Measurements from ENCODE around the gene PSMB1. TPM values are rescaled to one million over a fixed set of nuclear protein-coding genes. Genes with fewer than 3 reads are reported as not detected.

Gene PSMB1
- total RNA-seq, 1 donor from 2014 or later, result 139 TPM

GRCh38 chr6:170553534-170554012 is 466 bp upstream of the PSMB1 start:
- DNase-seq (ENCODE audit: extremely low spot score, unreplicated experiment), result no peak
- no peaks in the 10 kb centered on the region for H3K27me3 Mint-ChIP-seq (ENCODE audit: unreplicated experiment)
- H3K4me1 Mint-ChIP-seq (ENCODE audit: unreplicated experiment), result peaks cover 26% of the 10 kb centered on the region
- H3K36me3 Mint-ChIP-seq (ENCODE audit: unreplicated experiment), result peaks cover 9% of the 10 kb centered on the region
- no peak overlapping the region for H3K4me3 Mint-ChIP-seq (ENCODE audit: unreplicated experiment)
- H3K9me3 Mint-ChIP-seq (ENCODE audit: unreplicated experiment), result no peaks in the 10 kb centered on the region
- H3K27ac Mint-ChIP-seq (ENCODE audit: unreplicated experiment), result no peak overlapping the region
- TF ChIP-seq CTCF (IDR thresholded peaks at IDR 0.05), result no peak

- Mint-ChIP-seq H3K4me3 (ENCODE audit: unreplicated experiment) (no peak overlapping the region), H3K4me1 (ENCODE audit: unreplicated experiment) (peaks cover 11% of the 10 kb centered on the region), H3K27ac (ENCODE audit: unreplicated experiment) (no peak overlapping the region), H3K9me3 (ENCODE audit: unreplicated experiment) (no peaks in the 10 kb centered on the region), H3K27me3 (ENCODE audit: unreplicated experiment) (no peaks in the 10 kb centered on the region), H3K36me3 (ENCODE audit: unreplicated experiment) (peaks cover 44% of the 10 kb centered on the region)
- no peak for DNase-seq (ENCODE audit: extremely low spot score, unreplicated experiment)
- no peak for TF ChIP-seq CTCF (IDR thresholded peaks at IDR 0.05)
These were observed 7.7 kb downstream of the PSMB1 start for GRCh38 chr6:170545405-170545804.

GRCh38 chr6:170542031-170542719 is 10.9 kb downstream of the PSMB1 start:
- no peak for DNase-seq (ENCODE audit: extremely low spot score, unreplicated experiment)
- Mint-ChIP-seq H3K9me3 (ENCODE audit: unreplicated experiment) (no peaks in the 10 kb centered on the region), H3K27me3 (ENCODE audit: unreplicated experiment) (no peaks in the 10 kb centered on the region)

GRCh38 chr6:170537329-170537728 is 15.8 kb downstream of the PSMB1 start:
- no peak overlapping the region for H3K27ac Mint-ChIP-seq (ENCODE audit: unreplicated experiment)
- H3K4me1 Mint-ChIP-seq (ENCODE audit: unreplicated experiment), result no peaks in the 10 kb centered on the region
- peaks cover 54% of the 10 kb centered on the region for H3K36me3 Mint-ChIP-seq (ENCODE audit: unreplicated experiment)
- DNase-seq (ENCODE audit: extremely low spot score, unreplicated experiment), result no peak
- no peak overlapping the region for H3K4me3 Mint-ChIP-seq (ENCODE audit: unreplicated experiment)
- no peaks in the 10 kb centered on the region for H3K9me3 Mint-ChIP-seq (ENCODE audit: unreplicated experiment)
- H3K27me3 Mint-ChIP-seq (ENCODE audit: unreplicated experiment), result no peaks in the 10 kb centered on the region
- TF ChIP-seq CTCF (IDR thresholded peaks at IDR 0.05), result no peak

More at GRCh38 chr6:170542031-170542719, 10.9 kb downstream of the PSMB1 start:
- Mint-ChIP-seq H3K36me3 (ENCODE audit: unreplicated experiment) (peaks cover 54% of the 10 kb centered on the region), H3K27ac (ENCODE audit: unreplicated experiment) (no peak overlapping the region), H3K4me3 (ENCODE audit: unreplicated experiment) (no peak overlapping the region), H3K4me1 (ENCODE audit: unreplicated experiment) (no peaks in the 10 kb centered on the region)
- no peak for TF ChIP-seq CTCF (IDR thresholded peaks at IDR 0.05)

- Mint-ChIP-seq H3K27me3 (ENCODE audit: unreplicated experiment) (no peaks in the 10 kb centered on the region), H3K4me3 (ENCODE audit: unreplicated experiment) (no peak overlapping the region), H3K9me3 (ENCODE audit: unreplicated experiment) (no peaks in the 10 kb centered on the region), H3K27ac (ENCODE audit: unreplicated experiment) (no peak overlapping the region), H3K4me1 (ENCODE audit: unreplicated experiment) (no peaks in the 10 kb centered on the region), H3K36me3 (ENCODE audit: unreplicated experiment) (peaks cover 54% of the 10 kb centered on the region)
- DNase-seq (ENCODE audit: extremely low spot score, unreplicated experiment), result no peak
- no peak for TF ChIP-seq CTCF (IDR thresholded peaks at IDR 0.05)
These were observed 16.4 kb downstream of the PSMB1 start for GRCh38 chr6:170536671-170537070.
